HFFc6 (cell line): ENCODE data around the gene MEF2C. TPM values are rescaled to one million over a fixed set of nuclear protein-coding genes. Genes with fewer than 3 reads are reported as not detected.

Experiments used
- DNase-seq: peaks from one replicate; pipeline ENCODE4 v3.0.0-alpha.2; 2018
- H3K27ac Mint-ChIP-seq: 2 replicates; pipeline ENCODE4 v1.8.0; 2020; ENCODE audit warnings: mild to moderate bottlenecking, mixed read lengths
- H3K27me3 Mint-ChIP-seq: 2 replicates; pipeline ENCODE4 v1.8.0; 2021; ENCODE audit warnings: mild to moderate bottlenecking, moderate library complexity, mixed read lengths; ENCODE audit not compliant: insufficient read depth
- H3K36me3 Mint-ChIP-seq: 2 replicates; pipeline ENCODE4 v1.8.0; 2021; ENCODE audit warnings: low read depth, mixed read lengths
- H3K4me1 Mint-ChIP-seq: 2 replicates; pipeline ENCODE4 v1.8.0; 2020; ENCODE audit warnings: low read depth, mixed read lengths
- H3K4me3 Mint-ChIP-seq: 2 replicates; pipeline ENCODE4 v1.8.0; 2020; ENCODE audit warnings: mild to moderate bottlenecking, moderate library complexity, mixed read lengths
- H3K9me3 Mint-ChIP-seq: 2 replicates; pipeline ENCODE4 v1.8.0; 2020; ENCODE audit warnings: mild to moderate bottlenecking, mixed read lengths
- CTCF ChIP-seq: fragments of 200-600 bp; sonication (generic); IDR thresholded peaks from 2 replicates; pipeline ENCODE4 v1.5.0; 2021; ENCODE audit warnings: antibody characterized with exemption, mild to moderate bottlenecking
- total RNA-seq, 6 experiments: library from RNA; stranded (reverse); fragmentation: NEBNext Ultra II Directional; extraction: Animal tissue kit (Norgen Biotek cat#: 25700); gene quantifications; 2 replicates in 1 of 6; 3 replicates in 5 of 6; pipeline ENCODE4 v1.2.3, GENCODE V29; 2021

The MEF2C gene
- total RNA-seq, 6 experiments from 2014 or later: 3.6 to 12.6 (median 9.2) TPM

- TF ChIP-seq CTCF: no peak
- no peak overlapping the region for H3K27ac Mint-ChIP-seq
- DNase-seq: no peak
- no peaks in the 10 kb centered on the region for H3K9me3 Mint-ChIP-seq
- H3K4me1 Mint-ChIP-seq: peaks cover 12% of the 10 kb centered on the region
- no peaks in the 10 kb centered on the region for H3K27me3 Mint-ChIP-seq
- no peaks in the 10 kb centered on the region for H3K36me3 Mint-ChIP-seq
- H3K4me3 Mint-ChIP-seq: no peak overlapping the region
These were observed 141.0 kb downstream of the MEF2C start for GRCh38 chr5:88741964-88742363.

- H3K4me3 Mint-ChIP-seq: no peak overlapping the region
- H3K9me3 Mint-ChIP-seq: no peaks in the 10 kb centered on the region
- DNase-seq: no peak
- no peaks in the 10 kb centered on the region for H3K27me3 Mint-ChIP-seq
- TF ChIP-seq CTCF: no peak
- peaks cover 12% of the 10 kb centered on the region for H3K4me1 Mint-ChIP-seq
- H3K27ac Mint-ChIP-seq: no peak overlapping the region
- H3K36me3 Mint-ChIP-seq: no peaks in the 10 kb centered on the region
These were observed 142.3 kb downstream of the MEF2C start for GRCh38 chr5:88740604-88741185.

DNA sequence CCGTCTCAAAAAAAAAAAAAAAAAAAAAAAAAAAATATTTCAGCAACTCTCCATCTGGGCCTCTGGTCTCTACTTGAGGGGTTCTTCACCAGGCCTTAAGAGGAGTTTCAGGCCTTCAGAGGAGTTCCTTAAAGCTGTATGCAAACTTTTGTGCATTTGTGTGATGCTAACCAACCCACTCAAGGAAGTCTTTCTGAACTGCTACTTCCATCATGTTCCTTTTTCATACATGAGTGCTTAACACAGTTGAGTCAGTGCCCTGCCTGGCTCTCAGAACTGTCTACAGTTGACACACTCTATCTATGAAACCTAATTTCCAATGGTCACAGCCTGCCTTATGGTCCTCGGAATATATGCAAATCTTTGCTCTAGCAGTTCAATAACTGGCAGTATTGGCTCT is 146.5 kb downstream of the MEF2C start:
- Mint-ChIP-seq H3K27ac (no peak overlapping the region), H3K4me3 (no peak overlapping the region), H3K4me1 (peaks cover 11% of the 10 kb centered on the region; the same call in 1 of the 2 replicates), H3K27me3 (no peaks in the 10 kb centered on the region), H3K9me3 (no peaks in the 10 kb centered on the region), H3K36me3 (no peaks in the 10 kb centered on the region)
- no peak for TF ChIP-seq CTCF
- DNase-seq: no peak

GRCh38 chr5:88734983-88735382 is 148.0 kb downstream of the MEF2C start:
- Mint-ChIP-seq H3K9me3 (no peaks in the 10 kb centered on the region), H3K27ac (no peak overlapping the region), H3K4me1 (peaks cover 11% of the 10 kb centered on the region; the same call in 1 of the 2 replicates), H3K36me3 (no peaks in the 10 kb centered on the region), H3K27me3 (no peaks in the 10 kb centered on the region), H3K4me3 (no peak overlapping the region)
- no peak for DNase-seq
- TF ChIP-seq CTCF: no peak

DNA sequence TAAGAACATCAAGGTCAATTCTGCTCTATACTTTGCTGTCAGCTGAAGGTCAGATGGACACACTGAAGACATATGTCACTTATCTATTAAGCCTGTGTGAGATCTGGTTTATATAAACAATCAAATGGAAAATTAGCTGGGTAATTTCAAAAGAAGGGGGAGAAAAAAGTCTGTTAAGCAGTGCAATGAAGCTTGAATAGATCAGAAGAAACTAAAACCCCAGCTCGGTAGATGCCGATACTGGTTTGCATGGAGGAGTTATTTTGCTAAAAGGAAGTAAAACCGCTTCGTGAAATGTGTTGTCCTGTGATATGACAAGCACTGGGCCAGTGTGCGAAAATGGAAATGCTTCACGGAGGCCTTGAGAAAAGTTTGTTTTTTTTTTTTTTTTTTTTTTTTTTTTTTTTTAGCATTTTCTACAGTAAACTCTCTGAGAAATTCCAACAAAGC is 148.8 kb downstream of the MEF2C start:
- no peaks in the 10 kb centered on the region for H3K36me3 Mint-ChIP-seq
- no peak for TF ChIP-seq CTCF
- no peaks in the 10 kb centered on the region for H3K27me3 Mint-ChIP-seq
- no peak overlapping the region for H3K27ac Mint-ChIP-seq
- no peaks in the 10 kb centered on the region for H3K9me3 Mint-ChIP-seq
- no peak for DNase-seq
- no peak overlapping the region for H3K4me3 Mint-ChIP-seq
- peaks cover 11% of the 10 kb centered on the region; the same call in 1 of the 2 replicates for H3K4me1 Mint-ChIP-seq
